A549 (cell line): ENCODE data around the gene EMP3. TPM values are rescaled to one million over a fixed set of nuclear protein-coding genes. Genes with fewer than 3 reads are reported as not detected.

ENCODE experiments used
- ATAC-seq, 2 experiments: fragments of 200-7000 bp in 1 of 2; fragments of >200 bp in 1 of 2; cut with Nextera tagmentation in 1 of 2; cut with Tn5 transposase in 1 of 2; 3 replicates each; pipeline versions ENCODE4 v1.8.0 to v1.9.1; 2018 to 2020; ENCODE audit warnings: mild to moderate bottlenecking in 1 of 2, moderate library complexity in 1 of 2
- CTCF ChIA-PET: fragments of 300-600 bp; sonication (Branson Sonifier 250); formaldehyde crosslinking; extraction: SDS; loops from one replicate; lab custom pipeline; 2021; ENCODE audit warnings: antibody characterized with exemption, inconsistent platforms; lab: Yijun Ruan, JAX
- POLR2A ChIA-PET: fragments of 350-600 bp; formaldehyde crosslinking; extraction: SDS; loops from one replicate; lab custom pipeline; 2021; ENCODE audit warnings: antibody characterized with exemption, inconsistent platforms; lab: Yijun Ruan, JAX
- DNase-seq, 2 experiments: peaks; one replicate each; pipeline versions ENCODE4 v3.0.0 to v3.0.0-alpha.2; 2011 to 2016; ENCODE audit warnings: low read depth in 1 of 2, low spot score in 1 of 2
- FAIRE-seq: peaks from 2 replicates; lab custom pipeline; 2011; peaks lifted over from hg19 to GRCh38; lab: Jason Lieb, UNC
- H3K27ac ChIP-seq, 2 experiments: fragments of >200 bp; sonication (Bioruptor Twin); formaldehyde crosslinking; 3 replicates each; pipeline ENCODE4 v1.5.1; 2016 to 2017
- H3K4me1 ChIP-seq: fragments of >200 bp; sonication (Bioruptor Twin); formaldehyde crosslinking; 3 replicates; pipeline ENCODE4 v1.6.1; 2016
- H3K4me2 ChIP-seq: fragments of >200 bp; sonication (Bioruptor Twin); formaldehyde crosslinking; 3 replicates; pipeline ENCODE4 v1.6.1; 2016
- H3K4me3 ChIP-seq: fragments of >200 bp; sonication (Bioruptor Twin); formaldehyde crosslinking; 3 replicates; pipeline ENCODE4 v1.5.1; 2016
- H3K9me3 ChIP-seq: fragments of >200 bp; sonication (Bioruptor Twin); formaldehyde crosslinking; 3 replicates; pipeline ENCODE4 v1.6.1; 2016
- CHD2 ChIP-seq: fragments of 150-350 bp; IDR thresholded peaks from 2 replicates; pipeline ENCODE4 v1.6.1; 2014; ENCODE audit warnings: low read length; ENCODE audit not compliant: partially characterized antibody
- EHF ChIP-seq: fragments of 250-450 bp; sonication (Bioruptor Pico); IDR thresholded peaks from 2 replicates; pipeline ENCODE4 v1.5.0; 2020; ENCODE audit warnings: mild to moderate bottlenecking
- EHMT2 ChIP-seq: fragments of 200-600 bp; sonication (generic); IDR thresholded peaks from 2 replicates; pipeline ENCODE4 v1.6.1; 2016; ENCODE audit warnings: antibody characterized with exemption, low read depth, mild to moderate bottlenecking, moderate library complexity
- FOSL2 ChIP-seq, 2 experiments: fragments of 450-650 bp in 1 of 2; fragments of >200 bp in 1 of 2; sonication (Bioruptor Twin) in 1 of 2; formaldehyde crosslinking; IDR thresholded peaks; 2 replicates each; pipeline versions ENCODE4 v1.5.0 to v1.6.1; 2016 to 2020; ENCODE audit warnings: mild to moderate bottlenecking in 1 of 2, moderate library complexity in 1 of 2
- FOXS1 ChIP-seq: fragments of 250-450 bp; sonication (Bioruptor Pico); IDR thresholded peaks from 2 replicates; pipeline ENCODE4 v1.5.0; 2020; ENCODE audit warnings: mild to moderate bottlenecking, moderate library complexity
- GATA3 ChIP-seq: IDR thresholded peaks from 2 replicates; pipeline ENCODE4 v1.6.1; 2012; ENCODE audit warnings: borderline replicate concordance
- HDAC2 ChIP-seq: fragments of 200-600 bp; sonication (generic); IDR thresholded peaks from 2 replicates; pipeline ENCODE4 v1.6.1; 2016
- KDM5A ChIP-seq: fragments of 200-600 bp; sonication (generic); IDR thresholded peaks from 2 replicates; pipeline ENCODE4 v1.6.1; 2016; ENCODE audit warnings: antibody characterized with exemption, mild to moderate bottlenecking
- MYC ChIP-seq: IDR thresholded peaks from 2 replicates; pipeline ENCODE4 v1.6.1; 2012; ENCODE audit warnings: mild to moderate bottlenecking, inconsistent platforms, low read length, improper control_type of control experiment, borderline replicate concordance
- NPAS2 ChIP-seq: fragments of 250-450 bp; sonication (Bioruptor Pico); IDR thresholded peaks from 2 replicates; pipeline ENCODE4 v1.8.0; 2022; ENCODE audit warnings: mild to moderate bottlenecking, moderate library complexity, borderline replicate concordance
- RAD21 ChIP-seq, 2 experiments: fragments of >200 bp in 1 of 2; sonication (Bioruptor Twin) in 1 of 2; formaldehyde crosslinking in 1 of 2; IDR thresholded peaks in 1 of 2; conservative IDR thresholded peaks in 1 of 2; 2 replicates in 1 of 2; 3 replicates in 1 of 2; pipeline ENCODE4 v1.6.1; 2012 to 2018; ENCODE audit warnings: inconsistent platforms in 1 of 2
- RCOR1 ChIP-seq: fragments of 150-350 bp; IDR thresholded peaks from 2 replicates; pipeline ENCODE4 v1.6.1; 2014; ENCODE audit warnings: antibody characterized with exemption, low read length, low read depth
- SREBF2 ChIP-seq: fragments of 450-650 bp; IDR thresholded peaks from 2 replicates; pipeline ENCODE4 v1.6.1; 2014; ENCODE audit warnings: mild to moderate bottlenecking, moderate library complexity
- ZFP36 ChIP-seq: fragments of 450-650 bp; IDR thresholded peaks from 2 replicates; pipeline ENCODE4 v1.6.1; 2014; ENCODE audit warnings: borderline replicate concordance; ENCODE audit not compliant: partially characterized antibody
- WGBS: methylation state at CpG from one replicate; pipeline ENCODE4 v1.1.6; 2017; ENCODE audit errors: missing lambda C conversion rate; 5-methylcytosine and 5-hydroxymethylcytosine counted together
- polyA plus RNA-seq, 4 experiments: library from polyadenylated mRNA; depleted of rRNA in 3 of 4; stranded (reverse); fragments of >200 nt; fragmentation: RNase III in 1 of 4; extraction: RNeasy Plus Mini Kit Qiagen cat#74134 plus additional on column Dnase treatment in 1 of 4; gene quantifications; 2 replicates in 3 of 4; 3 replicates in 1 of 4; pipeline ENCODE4 v1.2.3, GENCODE V29; 2011 to 2017
- TF ChIP-seq, protein P1 (sequence below): fragments of 150-350 bp; IDR thresholded peaks from 2 replicates; pipeline ENCODE4 v1.6.1; 2014; ENCODE audit warnings: low read depth, mild to moderate bottlenecking, low read length
- TF ChIP-seq, protein P2 (sequence below): fragments of 450-650 bp; IDR thresholded peaks from 2 replicates; pipeline ENCODE4 v1.6.1; 2014; ENCODE audit warnings: antibody characterized with exemption
- TF ChIP-seq, protein P3 (sequence below): fragments of >200 bp; sonication (Bioruptor Twin); formaldehyde crosslinking; IDR thresholded peaks from 2 replicates; pipeline ENCODE4 v1.6.1; 2016
- TF ChIP-seq, protein P4 (sequence below): fragments of >200 bp; sonication (Bioruptor Twin); formaldehyde crosslinking; IDR thresholded peaks from 3 replicates; pipeline ENCODE4 v1.6.1; 2016
- TF ChIP-seq, protein P5 (sequence below): IDR thresholded peaks from 2 replicates; pipeline ENCODE4 v1.6.1; 2012
- TF ChIP-seq, protein P6 (sequence below): IDR thresholded peaks from 2 replicates; pipeline ENCODE4 v1.6.1; 2012; ENCODE audit warnings: low read depth, borderline replicate concordance
- TF ChIP-seq, protein P7 (sequence below): IDR thresholded peaks from 2 replicates; pipeline ENCODE4 v1.6.1; 2012

The EMP3 gene
- polyA plus RNA-seq, 2 of the 4 experiments (the other 2 are of a cell fraction) = 147 to 580 TPM

DNA sequence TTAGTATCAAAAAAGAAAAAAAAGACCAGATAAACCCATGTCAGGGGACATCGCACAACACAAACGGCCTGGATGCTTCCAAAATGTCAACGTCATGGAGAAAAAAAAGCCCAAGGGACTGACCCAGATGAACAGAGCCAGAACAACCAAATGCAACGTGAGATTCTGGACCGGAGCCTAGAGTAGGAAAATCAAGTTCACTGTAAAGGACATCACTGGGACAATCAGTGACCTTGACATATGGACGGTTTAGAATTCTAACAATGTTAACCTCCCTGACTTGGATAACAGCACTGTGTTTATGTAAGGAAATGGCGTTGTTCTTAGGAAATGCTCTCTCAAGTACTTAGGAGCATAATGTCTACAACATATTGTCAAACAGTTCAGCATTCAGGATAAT lies 15.1 kb upstream of the EMP3 start:
- ChIA-PET POLR2A (no interaction called here), CTCF (interaction anchor here (1.2 to 13.6 kb wide), 4 partner anchors 8 to 16 kb away, joined by 3 to 140 read pairs (median 27); no protein-coding TSS in a partner anchor)
- 78% methylated on average over 7 of the region's 7 CpGs for WGBS
- ATAC-seq = no peak
- TF ChIP-seq GATA3 (no peak), FOSL2 (IDR thresholded peaks at IDR 0.05) (no peak), FOSL2 (CRISPR knock-in tag; IDR thresholded peaks at IDR 0.05) (no peak)
- H3K27ac ChIP-seq = no peak overlapping the region
- no peak for FAIRE-seq
- H3K4me1 ChIP-seq = peaks cover 5% of the 10 kb centered on the region; the same call in 1 of the 3 replicates
- H3K4me2 ChIP-seq = no peak overlapping the region
- H3K9me3 ChIP-seq = no peaks in the 10 kb centered on the region
- DNase-seq = no peak
- H3K4me3 ChIP-seq = no peak overlapping the region

DNA sequence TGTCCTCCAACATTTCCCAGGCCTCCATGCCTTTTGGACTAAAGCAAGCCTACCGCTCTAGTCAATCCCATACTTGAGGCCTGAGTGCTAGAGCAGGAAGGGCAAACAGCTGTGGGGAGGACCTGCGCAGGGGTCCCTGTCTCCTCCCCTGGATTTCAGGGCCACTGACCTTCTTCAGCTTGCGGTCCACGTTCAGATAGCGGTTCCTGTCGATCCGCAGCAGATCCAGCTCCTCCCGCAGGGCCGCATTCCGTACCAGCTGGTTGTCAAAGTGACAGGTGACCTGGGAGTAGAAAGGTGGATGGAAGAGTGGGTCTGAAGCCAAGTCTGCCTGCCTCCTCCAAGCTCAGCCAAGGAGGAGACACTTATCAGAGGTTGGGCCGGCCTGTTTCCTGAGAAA lies 14.0 kb upstream of the EMP3 start:
- no peak for DNase-seq
- POLR2A ChIA-PET = no interaction called here
- no peak for FAIRE-seq
- no peak overlapping the region for H3K27ac ChIP-seq
- H3K4me1 ChIP-seq = peaks cover 5% of the 10 kb centered on the region; the same call in 1 of the 3 replicates
- no peaks in the 10 kb centered on the region for H3K9me3 ChIP-seq
- H3K4me3 ChIP-seq = no peak overlapping the region
- no peak for ATAC-seq
- TF ChIP-seq, protein P1, sequence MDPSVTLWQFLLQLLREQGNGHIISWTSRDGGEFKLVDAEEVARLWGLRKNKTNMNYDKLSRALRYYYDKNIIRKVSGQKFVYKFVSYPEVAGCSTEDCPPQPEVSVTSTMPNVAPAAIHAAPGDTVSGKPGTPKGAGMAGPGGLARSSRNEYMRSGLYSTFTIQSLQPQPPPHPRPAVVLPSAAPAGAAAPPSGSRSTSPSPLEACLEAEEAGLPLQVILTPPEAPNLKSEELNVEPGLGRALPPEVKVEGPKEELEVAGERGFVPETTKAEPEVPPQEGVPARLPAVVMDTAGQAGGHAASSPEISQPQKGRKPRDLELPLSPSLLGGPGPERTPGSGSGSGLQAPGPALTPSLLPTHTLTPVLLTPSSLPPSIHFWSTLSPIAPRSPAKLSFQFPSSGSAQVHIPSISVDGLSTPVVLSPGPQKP = no peak
- TF ChIP-seq, protein P2, sequence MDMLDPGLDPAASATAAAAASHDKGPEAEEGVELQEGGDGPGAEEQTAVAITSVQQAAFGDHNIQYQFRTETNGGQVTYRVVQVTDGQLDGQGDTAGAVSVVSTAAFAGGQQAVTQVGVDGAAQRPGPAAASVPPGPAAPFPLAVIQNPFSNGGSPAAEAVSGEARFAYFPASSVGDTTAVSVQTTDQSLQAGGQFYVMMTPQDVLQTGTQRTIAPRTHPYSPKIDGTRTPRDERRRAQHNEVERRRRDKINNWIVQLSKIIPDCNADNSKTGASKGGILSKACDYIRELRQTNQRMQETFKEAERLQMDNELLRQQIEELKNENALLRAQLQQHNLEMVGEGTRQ = no peak
- TF ChIP-seq EHMT2 (no peak), ZFP36 (no peak), RCOR1 (no peak), KDM5A (no peak), FOXS1 (CRISPR knock-in tag) (no peak), NPAS2 (CRISPR knock-in tag) (no peak), CHD2 (no peak), MYC (no peak), HDAC2 (no peak), SREBF2 (no peak), EHF (CRISPR knock-in tag) (no peak), RAD21 (conservative IDR thresholded peaks at IDR 0.05 in 1 of 2, IDR thresholded peaks at IDR 0.05 in 1 of 2) (no peak)
- TF ChIP-seq, protein P3, sequence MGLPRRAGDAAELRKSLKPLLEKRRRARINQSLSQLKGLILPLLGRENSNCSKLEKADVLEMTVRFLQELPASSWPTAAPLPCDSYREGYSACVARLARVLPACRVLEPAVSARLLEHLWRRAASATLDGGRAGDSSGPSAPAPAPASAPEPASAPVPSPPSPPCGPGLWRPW = no peak
- TF ChIP-seq, protein P4, sequence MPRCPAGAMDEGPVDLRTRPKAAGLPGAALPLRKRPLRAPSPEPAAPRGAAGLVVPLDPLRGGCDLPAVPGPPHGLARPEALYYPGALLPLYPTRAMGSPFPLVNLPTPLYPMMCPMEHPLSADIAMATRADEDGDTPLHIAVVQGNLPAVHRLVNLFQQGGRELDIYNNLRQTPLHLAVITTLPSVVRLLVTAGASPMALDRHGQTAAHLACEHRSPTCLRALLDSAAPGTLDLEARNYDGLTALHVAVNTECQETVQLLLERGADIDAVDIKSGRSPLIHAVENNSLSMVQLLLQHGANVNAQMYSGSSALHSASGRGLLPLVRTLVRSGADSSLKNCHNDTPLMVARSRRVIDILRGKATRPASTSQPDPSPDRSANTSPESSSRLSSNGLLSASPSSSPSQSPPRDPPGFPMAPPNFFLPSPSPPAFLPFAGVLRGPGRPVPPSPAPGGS = no peak
- TF ChIP-seq, protein P5, sequence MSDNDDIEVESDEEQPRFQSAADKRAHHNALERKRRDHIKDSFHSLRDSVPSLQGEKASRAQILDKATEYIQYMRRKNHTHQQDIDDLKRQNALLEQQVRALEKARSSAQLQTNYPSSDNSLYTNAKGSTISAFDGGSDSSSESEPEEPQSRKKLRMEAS = no peak
- TF ChIP-seq, protein P6, sequence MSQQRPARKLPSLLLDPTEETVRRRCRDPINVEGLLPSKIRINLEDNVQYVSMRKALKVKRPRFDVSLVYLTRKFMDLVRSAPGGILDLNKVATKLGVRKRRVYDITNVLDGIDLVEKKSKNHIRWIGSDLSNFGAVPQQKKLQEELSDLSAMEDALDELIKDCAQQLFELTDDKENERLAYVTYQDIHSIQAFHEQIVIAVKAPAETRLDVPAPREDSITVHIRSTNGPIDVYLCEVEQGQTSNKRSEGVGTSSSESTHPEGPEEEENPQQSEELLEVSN = no peak
- TF ChIP-seq, protein P7, sequence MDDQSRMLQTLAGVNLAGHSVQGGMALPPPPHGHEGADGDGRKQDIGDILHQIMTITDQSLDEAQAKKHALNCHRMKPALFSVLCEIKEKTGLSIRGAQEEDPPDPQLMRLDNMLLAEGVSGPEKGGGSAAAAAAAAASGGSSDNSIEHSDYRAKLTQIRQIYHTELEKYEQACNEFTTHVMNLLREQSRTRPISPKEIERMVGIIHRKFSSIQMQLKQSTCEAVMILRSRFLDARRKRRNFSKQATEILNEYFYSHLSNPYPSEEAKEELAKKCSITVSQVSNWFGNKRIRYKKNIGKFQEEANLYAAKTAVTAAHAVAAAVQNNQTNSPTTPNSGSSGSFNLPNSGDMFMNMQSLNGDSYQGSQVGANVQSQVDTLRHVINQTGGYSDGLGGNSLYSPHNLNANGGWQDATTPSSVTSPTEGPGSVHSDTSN = no peak
- TF ChIP-seq, all 56 proteins: peak for 0
- 91% methylated on average over 11 of the region's 11 CpGs for whole genome bisulfite sequencing
- no peak overlapping the region for H3K4me2 ChIP-seq
- CTCF ChIA-PET = interaction anchor here (1.2 to 13.6 kb wide), 4 partner anchors 8 to 80 kb away, joined by 3 to 140 read pairs (median 4); partner anchors contain the start of gene KDELR1
